ENCODE data around the gene RFTN1.

DNA sequence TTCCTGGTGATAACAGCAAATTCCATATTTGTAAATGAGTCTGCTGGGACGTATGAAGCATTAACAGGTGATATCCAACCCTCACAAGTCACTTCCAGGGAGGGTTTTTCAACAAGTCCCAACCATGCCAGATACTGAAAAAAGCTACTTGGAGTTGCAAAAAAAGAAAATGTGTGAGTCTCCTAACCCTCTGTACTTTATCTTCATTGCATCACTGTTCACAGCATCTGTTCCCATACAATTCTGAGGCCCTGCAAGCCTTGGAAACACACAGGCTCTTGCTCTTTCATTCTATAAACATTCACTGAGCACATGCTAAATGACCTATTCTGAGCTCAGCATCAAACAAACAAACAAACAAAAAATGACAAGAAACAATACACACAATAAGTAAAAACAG lies 120.8 kb downstream of the RFTN1 start:
- TF ChIP-seq, protein P1, sequence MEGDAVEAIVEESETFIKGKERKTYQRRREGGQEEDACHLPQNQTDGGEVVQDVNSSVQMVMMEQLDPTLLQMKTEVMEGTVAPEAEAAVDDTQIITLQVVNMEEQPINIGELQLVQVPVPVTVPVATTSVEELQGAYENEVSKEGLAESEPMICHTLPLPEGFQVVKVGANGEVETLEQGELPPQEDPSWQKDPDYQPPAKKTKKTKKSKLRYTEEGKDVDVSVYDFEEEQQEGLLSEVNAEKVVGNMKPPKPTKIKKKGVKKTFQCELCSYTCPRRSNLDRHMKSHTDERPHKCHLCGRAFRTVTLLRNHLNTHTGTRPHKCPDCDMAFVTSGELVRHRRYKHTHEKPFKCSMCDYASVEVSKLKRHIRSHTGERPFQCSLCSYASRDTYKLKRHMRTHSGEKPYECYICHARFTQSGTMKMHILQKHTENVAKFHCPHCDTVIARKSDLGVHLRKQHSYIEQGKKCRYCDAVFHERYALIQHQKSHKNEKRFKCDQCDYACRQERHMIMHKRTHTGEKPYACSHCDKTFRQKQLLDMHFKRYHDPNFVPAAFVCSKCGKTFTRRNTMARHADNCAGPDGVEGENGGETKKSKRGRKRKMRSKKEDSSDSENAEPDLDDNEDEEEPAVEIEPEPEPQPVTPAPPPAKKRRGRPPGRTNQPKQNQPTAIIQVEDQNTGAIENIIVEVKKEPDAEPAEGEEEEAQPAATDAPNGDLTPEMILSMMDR (IDR thresholded peaks at IDR 0.05), result no peak
- TF ChIP-seq EZH2phosphoT487 (IDR thresholded peaks at IDR 0.05), result no peak
